ENCODE data around the gene KLC1.

DNA sequence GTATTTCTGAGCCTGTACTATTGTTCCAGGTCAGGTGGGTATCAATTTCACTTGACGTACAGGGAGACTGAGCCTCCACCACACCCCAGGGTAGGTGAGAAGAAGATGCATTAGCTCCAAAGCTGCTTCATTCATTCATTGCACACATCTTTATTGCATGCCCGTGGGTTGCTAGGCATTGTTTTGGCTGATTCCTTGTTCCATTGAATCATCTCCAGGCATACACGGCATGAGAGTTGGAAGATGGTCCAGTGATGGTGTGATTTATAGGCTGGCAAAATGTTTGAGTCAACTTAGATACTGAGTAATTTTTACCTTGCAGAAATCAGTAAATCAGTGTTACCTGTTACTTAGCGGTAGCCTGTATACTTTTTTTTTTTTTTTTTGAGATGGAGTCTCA is 21.2 kb downstream of the KLC1 start:
- no peak for TF ChIP-seq POLR2A (IDR thresholded peaks at IDR 0.05)
- TF ChIP-seq, protein P1, sequence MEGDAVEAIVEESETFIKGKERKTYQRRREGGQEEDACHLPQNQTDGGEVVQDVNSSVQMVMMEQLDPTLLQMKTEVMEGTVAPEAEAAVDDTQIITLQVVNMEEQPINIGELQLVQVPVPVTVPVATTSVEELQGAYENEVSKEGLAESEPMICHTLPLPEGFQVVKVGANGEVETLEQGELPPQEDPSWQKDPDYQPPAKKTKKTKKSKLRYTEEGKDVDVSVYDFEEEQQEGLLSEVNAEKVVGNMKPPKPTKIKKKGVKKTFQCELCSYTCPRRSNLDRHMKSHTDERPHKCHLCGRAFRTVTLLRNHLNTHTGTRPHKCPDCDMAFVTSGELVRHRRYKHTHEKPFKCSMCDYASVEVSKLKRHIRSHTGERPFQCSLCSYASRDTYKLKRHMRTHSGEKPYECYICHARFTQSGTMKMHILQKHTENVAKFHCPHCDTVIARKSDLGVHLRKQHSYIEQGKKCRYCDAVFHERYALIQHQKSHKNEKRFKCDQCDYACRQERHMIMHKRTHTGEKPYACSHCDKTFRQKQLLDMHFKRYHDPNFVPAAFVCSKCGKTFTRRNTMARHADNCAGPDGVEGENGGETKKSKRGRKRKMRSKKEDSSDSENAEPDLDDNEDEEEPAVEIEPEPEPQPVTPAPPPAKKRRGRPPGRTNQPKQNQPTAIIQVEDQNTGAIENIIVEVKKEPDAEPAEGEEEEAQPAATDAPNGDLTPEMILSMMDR (IDR thresholded peaks at IDR 0.05), result no peak
- no peak for TF ChIP-seq POLR2AphosphoS5 (IDR thresholded peaks at IDR 0.05)
